Muscle of arm (tissue), 12 donors: Measurements from ENCODE around the gene RSBN1L. TPM values are rescaled to one million over a fixed set of nuclear protein-coding genes. Genes with fewer than 3 reads are reported as not detected.

Source experiments
- polyA plus RNA-seq, 12 donors: library from polyadenylated mRNA; unstranded; fragments of 120-200 nt; gene quantifications; one replicate each; pipeline ENCODE4 v1.2.1, GENCODE V29; 2013; ENCODE audit not compliant: insufficient read length in 12 of 12

The RSBN1L gene
- polyA plus RNA-seq, 12 donors, result 13.5 to 64.7 (median 20.5) TPM

Other genes starting within 250 kb of the RSBN1L start
- gene PTPN12, start 159.2 kb upstream of the RSBN1L start, polyA plus RNA-seq, result 100 to 1,000 TPM in 1 of 12 donors, 10 to 100 TPM in 10, not detected in 1; 41.3 to 121 (median 66.7) TPM
- gene TMEM60, start 102.0 kb downstream of the RSBN1L start, polyA plus RNA-seq, result 10 to 100 TPM in 7 of 12 donors, 1 to 10 TPM in 3, not detected in 2; 8.7 to 18.3 (median 12.1) TPM
- gene PHTF2, start 102.3 kb downstream of the RSBN1L start, polyA plus RNA-seq, result 10 to 100 TPM in 11 of 12 donors, not detected in 1; 14.1 to 27.8 (median 22.3) TPM